OCI-M2 (cell line): ENCODE results near the gene SYT12.

Experiments
- DNase-seq: peaks from one replicate; lab custom pipeline; 2025; ENCODE audit not compliant: unreplicated experiment; lab: John Stamatoyannopoulos, UW

Gene SYT12

DNA sequence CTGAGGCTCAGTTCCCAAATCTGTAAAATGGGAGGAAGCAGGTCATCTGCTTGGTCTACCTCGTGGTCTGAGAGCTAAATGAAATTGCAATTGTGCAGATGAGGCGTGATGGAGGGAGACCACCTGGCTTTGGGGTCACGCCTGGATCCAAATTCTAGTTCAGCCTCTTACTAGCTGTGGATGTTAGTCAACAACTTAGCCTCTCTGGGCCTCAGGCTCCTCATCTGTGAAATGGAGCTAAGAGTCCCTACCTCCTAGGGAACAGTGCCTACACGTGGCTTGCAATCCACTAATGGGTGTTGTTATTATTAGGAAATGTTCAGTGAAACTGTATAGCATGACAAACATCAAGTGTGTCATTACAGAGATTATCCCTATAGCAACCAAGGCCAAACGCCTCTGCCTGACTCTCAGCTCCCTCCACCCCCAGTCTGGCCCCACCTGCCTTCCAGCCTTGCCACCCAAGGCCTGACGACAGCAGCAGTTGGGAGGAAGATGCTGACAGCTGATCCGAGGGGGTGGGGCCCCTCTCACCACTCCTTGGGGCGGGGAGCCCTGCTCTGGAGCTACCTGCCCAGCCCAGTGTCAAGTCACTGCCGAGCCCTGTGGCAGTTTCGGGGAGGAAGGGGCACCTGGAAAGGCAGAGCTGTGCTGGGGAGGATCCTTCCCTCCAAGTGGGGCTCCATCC, 32.0 kb downstream of the SYT12 start:
- no peak for DNase-seq

- DNase-seq = no peak
These were observed 32.9 kb downstream of the SYT12 start for GRCh38 chr11:67055812-67056211.

- no peak for DNase-seq
These were observed 33.6 kb downstream of the SYT12 start, which contains the start of gene RHOD for GRCh38 chr11:67056267-67057204. RHOD (plus strand) TSS chr11:67056847; CDS start chr11:67056903, 56 bp downstream.

DNA sequence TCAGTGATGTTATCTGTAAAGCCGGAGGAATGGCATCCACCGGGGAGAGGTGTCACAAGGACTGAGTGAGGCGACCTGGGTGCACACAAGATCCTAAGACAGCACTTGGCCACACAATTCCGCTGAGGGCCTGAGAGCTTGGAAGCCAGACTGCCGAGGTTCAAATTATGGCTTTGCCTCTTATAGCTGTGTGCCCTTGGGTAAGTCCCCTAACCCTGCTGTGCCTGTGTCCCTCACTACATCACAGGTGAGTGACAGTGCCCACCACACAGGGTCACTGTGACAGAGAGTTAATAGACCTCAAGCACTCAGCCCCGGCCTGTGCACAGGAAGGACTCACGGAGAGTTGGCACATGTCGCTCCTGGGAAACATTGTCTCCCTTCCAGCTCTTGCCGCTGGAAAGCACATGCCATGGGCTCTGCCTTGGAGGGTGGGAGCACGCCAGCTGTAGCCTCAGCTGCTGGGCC, 34.3 kb downstream of the SYT12 start:
- DNase-seq = no peak

DNA sequence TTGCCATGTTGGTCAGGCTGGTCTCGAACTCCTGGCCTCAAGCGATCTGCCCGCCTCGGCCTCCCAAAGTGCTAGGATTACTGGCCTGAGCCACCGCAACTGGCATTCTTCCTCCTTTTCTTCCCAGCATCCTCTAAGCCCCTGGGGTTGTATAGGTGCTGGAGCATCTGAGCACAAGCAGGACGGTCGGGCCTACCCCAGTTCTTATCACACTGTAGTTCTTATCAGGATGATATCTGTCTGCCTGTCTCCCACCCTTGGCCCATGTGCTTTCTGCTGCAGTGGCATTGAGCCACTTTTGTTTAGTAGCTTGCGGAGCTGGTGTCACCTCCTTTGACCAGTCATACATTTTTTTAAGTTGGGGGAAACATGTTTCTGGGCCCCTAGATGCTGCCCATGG, 35.6 kb downstream of the SYT12 start:
- no peak for DNase-seq

DNA sequence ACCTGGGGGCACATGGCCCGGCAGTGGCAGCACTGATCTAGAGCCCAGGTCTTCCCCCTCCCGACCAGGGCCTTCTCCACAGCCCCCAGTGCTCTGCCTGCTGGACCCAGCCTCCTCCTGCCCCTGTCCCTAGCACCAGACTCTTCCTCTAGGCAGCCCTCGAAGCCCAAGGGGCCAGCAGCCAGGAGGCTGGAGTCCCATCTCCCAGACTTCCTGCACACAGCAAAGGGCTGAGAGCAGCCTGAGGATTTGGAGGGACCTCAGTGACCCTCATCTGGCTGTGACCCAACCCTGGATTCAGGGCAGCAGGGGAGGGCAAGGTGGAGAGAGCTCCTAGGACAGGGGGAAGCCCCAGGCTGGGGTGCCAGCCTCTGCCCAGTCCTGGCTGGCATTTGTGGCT, 36.7 kb downstream of the SYT12 start:
- DNase-seq = no peak

DNA sequence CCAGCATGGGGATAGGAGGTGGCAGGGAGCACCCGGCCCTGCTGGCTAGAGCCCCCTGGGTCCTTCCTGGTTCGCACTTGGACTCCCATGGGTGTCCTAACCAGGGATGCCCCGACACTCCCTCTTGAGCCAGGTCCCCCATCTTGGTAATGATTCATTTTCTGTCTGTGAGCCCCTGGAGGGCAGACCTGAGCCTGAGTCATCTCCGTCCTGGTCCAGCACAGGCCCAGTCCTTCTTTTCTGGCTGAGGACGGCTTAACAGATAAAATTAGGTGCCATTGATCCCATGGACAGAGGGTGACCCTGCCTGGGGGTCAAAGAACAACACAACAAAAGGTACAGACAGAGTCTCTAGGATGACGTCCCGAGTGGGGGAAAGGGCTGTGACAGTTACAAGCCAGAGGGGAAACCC, 37.2 kb downstream of the SYT12 start:
- DNase-seq = no peak

DNA sequence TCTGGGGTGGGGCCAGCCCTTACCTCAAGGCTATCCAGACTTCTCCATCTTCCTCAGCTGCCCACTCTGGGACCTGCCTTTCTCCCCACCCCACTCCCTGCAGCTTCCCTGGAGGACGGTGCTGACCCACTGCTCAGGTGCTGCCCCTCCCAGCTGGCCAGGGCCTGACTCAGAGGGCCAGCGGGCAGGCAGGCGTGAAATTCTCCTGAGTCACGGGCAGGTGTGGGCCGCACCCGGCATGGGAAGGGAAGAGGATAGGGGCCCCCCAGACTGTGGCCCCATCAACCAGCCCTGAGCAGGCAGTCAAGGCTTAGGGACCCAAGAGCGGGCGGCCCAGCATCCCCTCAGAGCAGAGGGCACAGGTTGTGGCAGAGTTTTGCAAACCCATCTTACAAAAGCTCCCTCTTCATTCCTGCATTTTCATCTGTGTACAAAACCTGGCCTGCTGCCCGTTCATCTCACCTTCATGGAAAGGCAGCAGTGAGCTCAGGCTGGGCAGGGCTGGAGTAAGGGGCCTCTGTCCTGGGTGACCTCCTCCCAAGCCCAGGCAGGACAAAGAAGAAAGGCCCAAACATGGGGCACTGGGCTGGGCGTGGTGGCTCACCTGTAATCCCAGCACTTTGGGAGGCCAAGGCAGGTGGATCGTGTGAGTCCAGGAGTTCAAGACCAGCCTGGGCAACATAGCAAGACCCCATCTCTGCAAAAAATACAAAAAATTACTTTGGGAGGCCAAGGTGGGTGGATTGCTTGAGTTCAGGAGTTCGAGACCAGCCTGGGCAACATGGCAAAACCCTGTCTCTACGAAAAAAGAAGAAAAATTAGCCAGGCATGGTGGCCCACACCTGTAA, 39.8 kb downstream of the SYT12 start:
- no peak for DNase-seq

- no peak for DNase-seq
These were observed 43.4 kb downstream of the SYT12 start for GRCh38 chr11:67066333-67066709.

GRCh38 chr11:67071420-67072284, 48.7 kb downstream of the SYT12 start:
- DNase-seq = no peak

- no peak for DNase-seq
These were observed 49.4 kb downstream of the SYT12 start for GRCh38 chr11:67072295-67072694.

- DNase-seq = no peak
These were observed 51.0 kb downstream of the SYT12 start for GRCh38 chr11:67073908-67074307.

DNA sequence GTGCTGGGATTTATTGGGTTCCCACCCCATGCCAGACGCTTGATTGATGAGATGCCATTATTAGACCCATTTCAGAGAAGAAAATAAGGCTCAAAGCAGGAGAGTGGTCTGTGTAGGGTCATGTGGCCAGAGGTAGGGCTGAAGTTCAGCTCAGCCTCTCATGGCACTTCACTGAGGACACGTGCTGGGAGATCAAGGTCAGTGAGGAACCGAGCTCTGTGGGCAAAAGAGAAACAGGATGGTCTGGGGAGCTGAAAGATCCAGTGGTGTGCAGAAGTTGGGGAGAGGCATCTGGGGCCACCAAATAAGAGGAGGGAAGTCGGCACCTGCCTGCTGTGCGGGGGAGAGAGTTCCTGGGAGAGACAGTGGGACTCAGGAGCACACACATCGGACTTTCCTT, 53.3 kb downstream of the SYT12 start:
- DNase-seq = no peak

GRCh38 chr11:67079065-67079705, 56.3 kb downstream of the SYT12 start:
- DNase-seq = no peak

GRCh38 chr11:67082071-67082791, 59.3 kb downstream of the SYT12 start:
- DNase-seq = no peak

DNA sequence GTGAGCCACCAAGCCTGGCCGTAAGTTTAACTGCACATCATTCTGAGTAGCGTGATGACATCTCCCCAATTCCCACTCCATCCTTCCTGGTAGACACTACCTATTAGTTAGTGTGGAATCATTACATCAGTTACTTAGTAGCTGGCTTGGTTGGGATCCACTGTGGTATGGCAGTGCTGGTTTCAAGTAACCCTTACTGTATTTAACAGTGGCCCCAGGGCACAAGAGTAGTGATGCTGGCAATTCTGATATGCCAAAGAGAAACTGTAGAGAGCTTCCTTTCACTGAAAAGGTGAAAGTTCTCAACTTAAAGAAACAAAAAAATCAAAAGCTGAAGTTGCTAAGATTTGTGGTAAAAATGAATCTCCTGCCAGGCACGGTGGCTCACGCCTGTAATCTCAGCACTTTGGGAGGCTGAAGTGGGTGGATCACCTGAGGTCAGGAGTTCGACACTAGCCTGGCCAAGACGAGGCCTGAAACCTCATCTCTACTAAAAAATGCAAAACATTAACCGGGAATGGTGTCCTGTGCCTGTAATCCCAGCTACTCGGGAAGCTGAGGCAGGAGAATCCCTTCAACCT, 60.9 kb downstream of the SYT12 start:
- no peak for DNase-seq

- no peak for DNase-seq
These were observed 62.7 kb downstream of the SYT12 start for GRCh38 chr11:67085617-67086016.

DNA sequence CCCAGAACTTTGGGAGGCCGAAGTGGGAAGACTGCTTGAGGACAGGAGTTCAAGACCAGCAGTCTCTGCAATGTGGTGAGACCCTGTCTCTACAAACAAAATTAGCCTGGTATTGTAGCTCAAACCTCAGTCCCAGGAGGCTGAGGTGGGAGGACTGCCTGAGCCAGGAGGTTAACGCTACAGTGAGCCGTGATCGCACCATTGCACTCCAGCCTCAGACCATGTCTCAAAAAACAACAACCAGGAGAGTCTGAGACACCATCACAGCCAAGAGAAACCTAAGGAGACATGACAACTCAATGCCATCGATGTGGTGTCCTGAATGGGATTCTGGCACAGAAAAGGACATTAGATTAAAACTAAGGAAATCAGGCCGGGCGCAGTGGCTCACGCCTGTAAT, 67.8 kb downstream of the SYT12 start:
- DNase-seq = no peak

GRCh38 chr11:67095214-67095507, 72.2 kb downstream of the SYT12 start:
- DNase-seq = no peak
